ENCODE measurements around the gene JPH4. TPM values are rescaled to one million over a fixed set of nuclear protein-coding genes. Genes with fewer than 3 reads are reported as not detected.

The JPH4 gene
- polyA plus RNA-seq, 1 of the 3 experiments (the other 2 are of a cell fraction), result 8.7 TPM

- TF ChIP-seq REST (IDR thresholded peaks at IDR 0.05; ENCODE audit: low read depth, low read length) (no peak), ELF1 (IDR thresholded peaks at IDR 0.05) (no peak), SMC3 (IDR thresholded peaks at IDR 0.05; ENCODE audit: low read depth, low read length) (no peak), EZH2phosphoT487 (IDR thresholded peaks at IDR 0.05; ENCODE audit: borderline replicate concordance, low read depth) (no peak), USF2 (IDR thresholded peaks at IDR 0.05; ENCODE audit: borderline replicate concordance, low read depth, low read length) (no peak), PBX3 (IDR thresholded peaks at IDR 0.05) (no peak), TEAD4 (IDR thresholded peaks at IDR 0.05; ENCODE audit: borderline replicate concordance, insufficient read depth) (no peak), MAX (IDR thresholded peaks at IDR 0.05; ENCODE audit: low read depth) (no peak), TAF1 (IDR thresholded peaks at IDR 0.05; ENCODE audit: borderline replicate concordance, low read depth, low read length) (no peak), NFIC (IDR thresholded peaks at IDR 0.05; ENCODE audit: borderline replicate concordance) (no peak), MXI1 (IDR thresholded peaks at IDR 0.05; ENCODE audit: low read depth, low read length) (no peak), RFX5 (IDR thresholded peaks at IDR 0.05; ENCODE audit: low read length) (no peak), JUND (IDR thresholded peaks at IDR 0.05) (no peak), TCF12 (IDR thresholded peaks at IDR 0.05) (no peak), CHD2 (IDR thresholded peaks at IDR 0.05; ENCODE audit: low read length, partially characterized antibody) (no peak), SIN3A (IDR thresholded peaks at IDR 0.05; ENCODE audit: borderline replicate concordance, low read depth, low read length) (no peak), GATA2 (CRISPR knock-in tag; IDR thresholded peaks at IDR 0.05) (no peak), MEF2A (IDR thresholded peaks at IDR 0.05; ENCODE audit: borderline replicate concordance, low read depth) (no peak), USF1 (IDR thresholded peaks at IDR 0.05; ENCODE audit: borderline replicate concordance, low read depth) (no peak)
- WGBS (ENCODE audit: low lambda C conversion rate), result 90% methylated on average over 1 of the region's 2 CpGs
- Histone ChIP-seq H3F3A (replicated peaks; ENCODE audit: insufficient read depth) (no peaks in the 10 kb centered on the region), H3K9me2 (no peaks in the 10 kb centered on the region), H3K4me1 (ENCODE audit: control insufficient read depth in 1 of 2, insufficient read depth in 2 of 2, low read depth in 1 of 2, low read length in 1 of 2) (peaks cover 6 to 7% of the 10 kb centered on the region in 2 experiments; a peak in 3 of 4 replicates), H2AFZ (ENCODE audit: low read depth) (peak overlapping the region; percentile 82), H3K4me2 (0 out of 2 replicates have a peak overlapping the region, but pooled peaks have one; percentile 51), H3K27me3 (ENCODE audit: insufficient read depth) (no peaks in the 10 kb centered on the region), H3K79me2 (ENCODE audit: insufficient read depth) (no peaks in the 10 kb centered on the region), H3K27ac (ENCODE audit: low read depth in 2 of 2, low read length in 1 of 2) (peak overlapping the region in 1 of 2 experiments; percentile 90; a peak in 2 of 4 replicates), H4K20me1 (ENCODE audit: insufficient read depth) (no peaks in the 10 kb centered on the region), H3K36me3 (replicated peaks in 1 of 2; ENCODE audit: control insufficient read depth in 1 of 2, insufficient read depth in 2 of 2, low read length in 1 of 2) (no peaks in the 10 kb centered on the region), H3K9ac (no peak overlapping the region), H3K4me3 (ENCODE audit: low read depth in 2 of 2, low read length in 1 of 2) (no peak overlapping the region), H3K9me3 (no peaks in the 10 kb centered on the region)
- POLR2A ChIA-PET, result interaction anchor here (0.9 to 1.9 kb wide), 3 partner anchors 11 to 463 kb away, joined by 3 to 8 read pairs (median 4); partner anchors contain the start of gene JPH4
- no peak for DNase-seq
- CTCF ChIA-PET, result interaction anchor here (0.5 to 3.6 kb wide), 40 partner anchors 8 to 506 kb away, joined by 3 to 45 read pairs (median 5); partner anchors contain the start of genes AP1G2, DHRS4 and JPH4
Measured at GRCh38 chr14:23589606-23590005, 11.0 kb upstream of the JPH4 start.
